ENCODE measurements around the gene UGGT2.
"Not testable (repeated sequence)": the region's sequence is repeated elsewhere in the genome, so short reads cannot be mapped to it uniquely, and the experiment has no call there.

UGGT2 gene

DNA sequence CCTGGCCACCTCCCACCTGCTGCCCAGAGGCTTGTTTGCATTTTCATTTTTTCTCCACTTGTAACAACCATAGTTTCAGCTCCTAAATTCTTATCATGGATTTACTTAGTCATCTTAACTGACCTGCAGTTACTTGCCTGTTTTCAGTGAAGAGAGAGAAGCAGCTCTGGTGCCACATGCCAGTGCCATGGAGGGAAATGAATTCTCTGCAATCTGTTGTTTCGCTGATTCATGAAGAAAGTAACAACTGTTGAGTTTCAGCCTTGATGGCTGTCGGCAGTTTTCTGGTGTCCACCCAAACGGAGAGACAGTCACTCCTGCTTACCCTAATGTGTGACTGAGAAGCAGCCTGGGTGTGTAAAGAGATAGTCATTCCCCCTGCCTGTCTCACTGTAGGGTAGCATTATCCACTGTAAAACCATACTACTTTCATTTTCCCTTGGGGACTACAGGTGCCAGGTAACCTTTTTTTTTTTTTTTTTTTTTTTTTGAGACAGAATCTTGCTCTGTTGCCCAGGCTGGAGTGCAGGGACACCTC is 260.1 kb downstream of the UGGT2 start:
- no peak for TF ChIP-seq ZFX (IDR thresholded peaks at IDR 0.05)
- TF ChIP-seq, protein P1, sequence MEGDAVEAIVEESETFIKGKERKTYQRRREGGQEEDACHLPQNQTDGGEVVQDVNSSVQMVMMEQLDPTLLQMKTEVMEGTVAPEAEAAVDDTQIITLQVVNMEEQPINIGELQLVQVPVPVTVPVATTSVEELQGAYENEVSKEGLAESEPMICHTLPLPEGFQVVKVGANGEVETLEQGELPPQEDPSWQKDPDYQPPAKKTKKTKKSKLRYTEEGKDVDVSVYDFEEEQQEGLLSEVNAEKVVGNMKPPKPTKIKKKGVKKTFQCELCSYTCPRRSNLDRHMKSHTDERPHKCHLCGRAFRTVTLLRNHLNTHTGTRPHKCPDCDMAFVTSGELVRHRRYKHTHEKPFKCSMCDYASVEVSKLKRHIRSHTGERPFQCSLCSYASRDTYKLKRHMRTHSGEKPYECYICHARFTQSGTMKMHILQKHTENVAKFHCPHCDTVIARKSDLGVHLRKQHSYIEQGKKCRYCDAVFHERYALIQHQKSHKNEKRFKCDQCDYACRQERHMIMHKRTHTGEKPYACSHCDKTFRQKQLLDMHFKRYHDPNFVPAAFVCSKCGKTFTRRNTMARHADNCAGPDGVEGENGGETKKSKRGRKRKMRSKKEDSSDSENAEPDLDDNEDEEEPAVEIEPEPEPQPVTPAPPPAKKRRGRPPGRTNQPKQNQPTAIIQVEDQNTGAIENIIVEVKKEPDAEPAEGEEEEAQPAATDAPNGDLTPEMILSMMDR (conservative IDR thresholded peaks at IDR 0.05), result no peak
- no peak overlapping the region for H3K27ac ChIP-seq

DNA sequence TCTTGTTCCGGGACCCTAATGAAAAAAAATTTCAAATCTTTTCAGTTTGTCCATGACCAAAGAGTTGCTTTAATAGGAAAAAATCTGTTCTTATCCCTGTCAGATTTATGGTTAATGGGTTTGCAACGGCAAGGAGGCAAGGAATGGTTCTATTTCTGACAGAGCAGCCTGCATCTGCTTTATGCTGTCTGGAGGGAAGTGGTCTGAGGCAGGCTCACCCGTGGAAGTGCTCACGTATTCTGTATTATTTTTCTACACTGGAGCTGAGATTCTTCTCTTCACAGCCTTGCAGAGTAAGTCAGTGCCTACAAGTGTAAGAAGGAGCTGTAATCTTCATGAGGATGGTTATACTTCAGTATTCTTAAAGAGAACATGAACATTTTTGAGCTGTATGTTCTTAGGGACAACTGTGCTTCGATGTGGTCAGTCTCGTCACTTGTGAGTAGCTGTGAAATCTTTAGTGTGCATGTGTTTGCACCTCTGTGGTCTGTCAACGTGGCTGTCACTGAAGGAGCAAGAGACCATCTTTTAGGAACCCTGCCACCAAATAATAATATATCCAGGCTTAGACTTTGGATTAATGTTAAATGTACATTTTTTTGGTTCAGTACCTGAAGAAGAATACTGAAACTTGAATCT is 262.0 kb downstream of the UGGT2 start:
- no peak overlapping the region for H3K27ac ChIP-seq
- TF ChIP-seq, protein P1 (conservative IDR thresholded peaks at IDR 0.05), result no peak
- TF ChIP-seq ZFX (IDR thresholded peaks at IDR 0.05), result no peak

DNA sequence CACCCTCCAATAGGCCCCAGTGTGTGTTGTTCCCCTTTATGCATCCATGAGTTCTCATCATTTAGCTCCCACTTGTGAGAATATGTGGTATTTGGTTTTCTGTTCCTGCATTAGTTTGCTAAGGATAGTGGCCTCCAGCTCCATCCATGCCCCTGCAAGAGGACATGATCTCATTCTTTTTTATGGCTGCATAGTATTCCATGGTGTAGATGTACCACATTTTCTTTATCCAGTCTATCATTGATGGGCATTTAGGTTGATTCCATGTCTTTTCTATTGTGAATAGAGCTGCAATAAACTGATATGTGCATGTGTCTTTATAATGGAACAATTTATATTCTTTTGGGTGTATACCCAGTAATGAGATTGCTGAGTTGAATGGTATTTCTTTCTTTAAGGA is 263.9 kb downstream of the UGGT2 start:
- H3K27ac ChIP-seq, result not testable (repeated sequence)

DNA sequence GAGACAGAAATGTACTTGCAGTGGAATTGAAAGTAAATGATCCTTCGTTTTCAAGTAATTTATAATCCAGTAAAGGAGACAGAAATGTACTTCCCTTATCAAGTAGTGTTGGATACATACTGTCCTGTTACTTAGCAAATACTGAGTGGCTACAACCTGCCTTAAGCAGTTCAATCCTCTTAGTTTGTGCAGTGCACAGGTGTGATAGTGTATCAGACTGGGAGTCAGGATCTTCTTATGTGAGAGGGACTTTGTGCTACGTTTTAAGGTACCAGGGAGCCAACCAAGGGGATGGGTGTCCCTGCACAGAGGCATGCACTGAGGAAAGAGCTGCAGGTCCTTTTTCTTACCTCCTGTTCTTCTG is 265.1 kb downstream of the UGGT2 start:
- H3K27ac ChIP-seq, result no peak overlapping the region
- TF ChIP-seq, protein P1 (conservative IDR thresholded peaks at IDR 0.05), result no peak
- TF ChIP-seq ZFX (IDR thresholded peaks at IDR 0.05), result no peak

DNA sequence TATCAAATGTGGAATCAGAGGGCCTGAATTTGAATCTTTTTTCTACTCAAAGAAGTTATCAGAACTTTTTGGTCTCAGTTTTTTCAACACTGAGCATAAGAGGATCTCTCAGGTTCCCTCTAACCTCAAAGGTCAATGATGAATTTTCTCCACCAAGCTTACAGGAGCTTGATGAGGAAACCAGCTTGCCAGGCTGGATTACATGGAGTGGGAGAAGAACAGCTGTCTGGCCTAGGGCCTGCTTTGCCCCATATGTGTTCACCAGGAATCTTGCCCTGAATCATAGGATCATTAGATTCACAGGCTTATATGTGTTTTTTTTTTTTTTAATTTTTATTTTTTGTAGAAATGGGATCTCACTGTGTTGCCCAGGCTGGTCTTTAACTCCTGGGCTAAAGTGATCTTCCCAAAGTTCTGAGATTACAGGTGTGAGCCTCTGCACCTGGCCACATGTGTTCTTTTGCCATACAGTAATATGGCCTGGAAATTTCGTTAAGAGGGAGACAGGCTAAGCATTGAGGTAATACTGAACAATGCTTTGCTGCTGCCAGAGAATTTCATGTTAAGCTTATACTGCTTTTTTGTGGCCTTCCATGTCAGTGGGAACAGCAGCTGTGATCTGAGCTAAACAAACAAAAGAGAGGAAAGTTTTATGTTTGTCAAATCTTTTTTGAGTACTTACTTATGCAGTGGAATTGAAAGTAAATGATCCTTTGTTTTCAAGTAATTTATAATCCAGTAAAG is 265.7 kb downstream of the UGGT2 start:
- TF ChIP-seq, protein P1 (conservative IDR thresholded peaks at IDR 0.05), result no peak
- H3K27ac ChIP-seq, result no peak overlapping the region

DNA sequence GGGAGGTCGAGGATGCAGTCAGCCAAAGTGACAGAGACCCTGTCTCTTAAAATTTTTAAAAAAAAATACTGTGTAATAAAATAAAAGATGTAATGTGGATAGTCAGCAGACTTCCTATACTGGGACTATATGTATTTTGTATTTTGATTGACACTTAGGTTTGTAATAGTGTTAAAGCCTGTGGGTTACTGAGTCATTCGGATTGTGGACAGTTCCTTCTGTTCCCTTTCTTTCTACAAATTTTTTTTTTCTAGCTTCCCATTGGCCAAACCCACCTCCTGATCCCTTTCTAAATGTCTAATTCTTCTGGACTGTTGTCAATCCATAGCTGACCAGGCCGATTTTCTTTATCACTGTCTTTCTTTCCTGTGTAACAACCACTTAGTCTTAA is 268.3 kb downstream of the UGGT2 start:
- H3K27ac ChIP-seq, result no peak overlapping the region
- TF ChIP-seq ZFX (IDR thresholded peaks at IDR 0.05), result no peak
- TF ChIP-seq, protein P1 (conservative IDR thresholded peaks at IDR 0.05), result no peak

DNA sequence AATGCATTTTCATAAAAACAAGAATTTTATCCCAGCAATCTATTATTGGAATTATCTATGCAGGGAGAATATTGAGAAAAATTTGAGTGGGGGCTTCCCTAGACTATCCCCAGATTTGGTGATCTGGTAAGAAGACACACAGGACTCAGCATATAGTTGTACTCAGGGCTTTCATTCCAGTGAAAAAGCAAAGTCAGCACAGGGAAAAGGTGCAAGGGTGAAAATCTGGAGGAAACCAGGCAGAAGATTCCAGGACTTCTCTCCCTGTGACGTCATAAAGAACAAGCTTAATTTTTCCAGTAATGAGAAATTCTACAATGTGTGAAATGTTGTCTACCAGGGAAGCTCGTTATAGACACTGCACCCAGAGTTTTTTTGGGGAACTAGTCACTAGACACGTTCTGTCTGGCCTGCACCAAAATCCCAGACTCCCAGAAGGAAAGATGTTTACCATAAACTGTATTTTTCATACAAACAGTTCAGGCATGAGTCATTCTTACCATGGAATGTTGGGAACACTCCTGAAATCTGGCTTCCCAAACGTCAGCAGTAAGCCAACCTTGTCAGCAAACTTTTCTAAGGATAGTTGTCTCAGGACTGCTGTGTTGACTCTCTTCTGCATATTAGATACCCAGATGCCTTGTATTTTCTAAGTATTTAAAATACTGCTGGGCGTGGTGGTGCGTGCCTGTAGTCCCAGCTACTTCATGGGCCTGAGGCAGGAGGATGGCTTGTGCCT is 268.9 kb downstream of the UGGT2 start:
- no peak overlapping the region for H3K27ac ChIP-seq
- TF ChIP-seq ZFX (IDR thresholded peaks at IDR 0.05), result no peak
- TF ChIP-seq, protein P1 (conservative IDR thresholded peaks at IDR 0.05), result no peak

All from C4-2B (cell line).